ENCODE data around the gene RUNX2.

GRCh38 chr6:45474376-45474775 lies 146.2 kb downstream of the RUNX2 start:
- TF ChIP-seq CTCF (IDR thresholded peaks at IDR 0.05 in 8 of 11, conservative IDR thresholded peaks at IDR 0.05 in 3 of 11) (no peak), POLR2A (IDR thresholded peaks at IDR 0.05) (no peak)

Measured in spleen (tissue), 7 donors.